ENCODE results near the gene CAPRIN1.

DNA sequence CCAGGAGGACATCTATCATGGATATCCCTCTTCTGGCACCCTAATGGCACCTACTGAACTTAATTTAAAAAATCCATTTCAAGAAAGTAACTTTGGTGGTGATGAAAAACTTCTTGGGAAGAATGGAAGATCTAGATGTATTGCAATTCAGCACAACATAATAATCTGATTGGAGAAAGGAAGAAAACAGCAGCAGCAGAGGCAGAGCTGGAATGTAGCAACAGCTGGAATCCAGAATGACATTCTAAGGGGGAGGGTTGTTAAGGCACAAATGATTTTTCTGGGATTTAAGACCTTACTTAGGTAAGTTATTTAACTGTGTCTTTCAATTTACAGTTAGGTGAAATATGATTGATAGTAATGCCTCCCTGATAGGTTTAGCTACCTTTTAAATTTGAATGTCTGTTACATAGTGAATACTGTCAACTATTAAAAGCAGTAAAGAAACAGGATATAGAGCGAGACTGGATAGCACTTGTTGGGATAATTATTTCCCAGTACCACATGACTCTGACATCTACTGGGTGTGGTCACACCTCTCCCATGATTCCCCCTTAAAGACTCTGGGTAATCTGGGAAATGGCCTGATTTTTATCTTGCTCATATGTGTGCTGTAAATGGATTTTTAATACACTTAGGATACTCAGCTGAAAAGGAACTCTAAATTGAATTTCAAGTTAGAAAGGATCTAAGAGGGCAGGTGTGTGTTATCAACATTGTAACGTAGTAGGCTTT is 11.7 kb downstream of the CAPRIN1 start:
- TF ChIP-seq EZH2phosphoT487 (IDR thresholded peaks at IDR 0.05; ENCODE audit: insufficient read depth, low read depth) (no peak), EZH2 (IDR thresholded peaks at IDR 0.05; ENCODE audit: insufficient read depth, poor library complexity, severe bottlenecking) (no peak)
